Measurements from ENCODE around the gene PHAF1. TPM values are rescaled to one million over a fixed set of nuclear protein-coding genes. Genes with fewer than 3 reads are reported as not detected.
A peak's percentile ranks its signal among the peaks of the same experiment; 100 is the strongest.

PHAF1 gene
- total RNA-seq, 2 experiments from 2014 or later, result 7.8 to 8.4 TPM

- Mint-ChIP-seq H3K4me3 (peak overlapping the region; percentile 49), H3K4me1 (ENCODE audit: low read depth) (peaks cover 21% of the 10 kb centered on the region), H3K36me3 (ENCODE audit: low read depth) (no peaks in the 10 kb centered on the region), H3K9me3 (no peaks in the 10 kb centered on the region), H3K27me3 (ENCODE audit: low read depth) (peaks cover 51% of the 10 kb centered on the region), H3K27ac (no peak overlapping the region)
- DNase-seq, result peak; percentile 54
- intact Hi-C loops (cut with micrococcal nuclease), result no loop called here
- CTCF ChIA-PET, result interaction anchor here (1.0 to 1.7 kb wide), 3 partner anchors 15 to 160 kb away, joined by 3 to 7 read pairs (median 6); no protein-coding TSS in a partner anchor
Measured at GRCh38 chr16:67177743-67178699, 68.3 kb downstream of the PHAF1 start.

GRCh38 chr16:67179421-67180080, 69.8 kb downstream of the PHAF1 start:
- no peak overlapping the region for H3K4me3 Mint-ChIP-seq
- DNase-seq, result no peak

GRCh38 chr16:67180166-67180565, 70.4 kb downstream of the PHAF1 start:
- Mint-ChIP-seq H3K4me1 (ENCODE audit: low read depth) (peaks cover 13% of the 10 kb centered on the region), H3K4me3 (no peak overlapping the region)

More at GRCh38 chr16:67179421-67180080, 69.8 kb downstream of the PHAF1 start:
- no peak overlapping the region for H3K27ac Mint-ChIP-seq
- no peaks in the 10 kb centered on the region for H3K36me3 Mint-ChIP-seq (ENCODE audit: low read depth)
- intact Hi-C loops (cut with micrococcal nuclease), result no loop called here
- H3K4me1 Mint-ChIP-seq (ENCODE audit: low read depth), result peaks cover 10% of the 10 kb centered on the region
- H3K27me3 Mint-ChIP-seq (ENCODE audit: low read depth), result peaks cover 40% of the 10 kb centered on the region
- H3K9me3 Mint-ChIP-seq, result no peaks in the 10 kb centered on the region
- CTCF ChIA-PET, result interaction anchor here (0.7 to 1.6 kb wide), 2 partner anchors 11 to 17 kb away, joined by 3 to 6 read pairs; no protein-coding TSS in a partner anchor

GRCh38 chr16:67181346-67181745, 71.6 kb downstream of the PHAF1 start:
- no peak overlapping the region for H3K27ac Mint-ChIP-seq
- H3K27me3 Mint-ChIP-seq (ENCODE audit: low read depth), result peaks cover 32% of the 10 kb centered on the region
- H3K9me3 Mint-ChIP-seq, result no peaks in the 10 kb centered on the region
- no peak overlapping the region for H3K4me3 Mint-ChIP-seq
- no peak for DNase-seq
- CTCF ChIA-PET, result no interaction called here
- peaks cover 20% of the 10 kb centered on the region for H3K4me1 Mint-ChIP-seq (ENCODE audit: low read depth)
- H3K36me3 Mint-ChIP-seq (ENCODE audit: low read depth), result no peaks in the 10 kb centered on the region
- intact Hi-C loops (cut with micrococcal nuclease), result no loop called here

More at GRCh38 chr16:67180166-67180565, 70.4 kb downstream of the PHAF1 start:
- intact Hi-C loops (cut with micrococcal nuclease), result no loop called here
- no peaks in the 10 kb centered on the region for H3K36me3 Mint-ChIP-seq (ENCODE audit: low read depth)
- no peaks in the 10 kb centered on the region for H3K9me3 Mint-ChIP-seq
- H3K27ac Mint-ChIP-seq, result no peak overlapping the region
- peaks cover 39% of the 10 kb centered on the region for H3K27me3 Mint-ChIP-seq (ENCODE audit: low read depth)
- DNase-seq, result no peak
- CTCF ChIA-PET, result interaction anchor here (1.6 kb wide), 1 partner anchor 17 kb away, joined by 6 read pairs; no protein-coding TSS in a partner anchor

GRCh38 chr16:67182288-67182687, 72.5 kb downstream of the PHAF1 start:
- Mint-ChIP-seq H3K36me3 (ENCODE audit: low read depth) (no peaks in the 10 kb centered on the region), H3K4me1 (ENCODE audit: low read depth) (peaks cover 20% of the 10 kb centered on the region), H3K4me3 (no peak overlapping the region), H3K27me3 (ENCODE audit: low read depth) (peaks cover 26% of the 10 kb centered on the region), H3K9me3 (no peaks in the 10 kb centered on the region), H3K27ac (no peak overlapping the region)
- CTCF ChIA-PET, result interaction anchor here (1.0 to 1.6 kb wide), 4 partner anchors 27 to 166 kb away, joined by 3 to 5 read pairs (median 4); partner anchors contain the start of gene FHOD1
- intact Hi-C loops (cut with micrococcal nuclease), result loop anchor here (2.0 kb wide), 4 partner anchors 45 to 625 kb away; partner anchors contain the start of genes RANBP10, TMEM208 and TSNAXIP1
- no peak for DNase-seq

GRCh38 chr16:67183284-67183626, 73.5 kb downstream of the PHAF1 start:
- H3K27ac Mint-ChIP-seq, result no peak overlapping the region
- CTCF ChIA-PET, result interaction anchor here (1.1 to 1.6 kb wide), 4 partner anchors 28 to 224 kb away, joined by 3 to 5 read pairs (median 3); partner anchors contain the start of gene FHOD1
- H3K4me1 Mint-ChIP-seq (ENCODE audit: low read depth), result peaks cover 16% of the 10 kb centered on the region
- no peaks in the 10 kb centered on the region for H3K36me3 Mint-ChIP-seq (ENCODE audit: low read depth)
- no peak for DNase-seq
- H3K27me3 Mint-ChIP-seq (ENCODE audit: low read depth), result peaks cover 20% of the 10 kb centered on the region
- H3K9me3 Mint-ChIP-seq, result no peaks in the 10 kb centered on the region
- no peak overlapping the region for H3K4me3 Mint-ChIP-seq
- intact Hi-C loops (cut with micrococcal nuclease), result loop anchor here (1.0 to 2.0 kb wide), 9 partner anchors 9 to 624 kb away; partner anchors contain the start of genes E2F4, RANBP10, TMEM208 and TSNAXIP1

GRCh38 chr16:67183627-67184452, 74.1 kb downstream of the PHAF1 start, which contains the start of gene MATCAP1:
MATCAP1 (minus strand) TSS chr16:67183963; CDS start chr16:67180610, 3,353 bp downstream.
- Mint-ChIP-seq H3K9me3 (no peaks in the 10 kb centered on the region), H3K4me3 (peak within 1 kb of the TSS; percentile 50), H3K27ac (no peak within 1 kb of the TSS), H3K27me3 (ENCODE audit: low read depth) (peaks cover 16% of the 10 kb centered on the region), H3K4me1 (ENCODE audit: low read depth) (peaks cover 12% of the 10 kb centered on the region), H3K36me3 (ENCODE audit: low read depth) (no peaks in the 10 kb centered on the region)
- peak; percentile 97 for DNase-seq
- CTCF ChIA-PET, result interaction anchor here (1.1 to 2.3 kb wide), 11 partner anchors 8 to 225 kb away, joined by 3 to 23 read pairs (median 6); partner anchors contain the start of genes ELMO3 and FHOD1
- intact Hi-C loops (cut with micrococcal nuclease), result loop anchor here (1.0 to 2.0 kb wide), 9 partner anchors 8 to 623 kb away; partner anchors contain the start of genes E2F4, RANBP10, TMEM208 and TSNAXIP1

GRCh38 chr16:67184453-67184994, 74.8 kb downstream of the PHAF1 start:
- H3K27ac Mint-ChIP-seq, result no peak overlapping the region

GRCh38 chr16:67184995-67185650, 75.4 kb downstream of the PHAF1 start:
- H3K4me3 Mint-ChIP-seq, result peak overlapping the region; percentile 69

More at GRCh38 chr16:67184453-67184994, 74.8 kb downstream of the PHAF1 start:
- Mint-ChIP-seq H3K4me1 (ENCODE audit: low read depth) (peaks cover 10% of the 10 kb centered on the region), H3K9me3 (no peaks in the 10 kb centered on the region), H3K27me3 (ENCODE audit: low read depth) (peaks cover 10% of the 10 kb centered on the region), H3K36me3 (ENCODE audit: low read depth) (no peaks in the 10 kb centered on the region), H3K4me3 (peak overlapping the region; percentile 50)
- DNase-seq, result no peak
- intact Hi-C loops (cut with micrococcal nuclease), result no loop called here
- CTCF ChIA-PET, result interaction anchor here (0.7 to 2.3 kb wide), 23 partner anchors 9 to 237 kb away, joined by 3 to 23 read pairs (median 6); partner anchors contain the start of genes ELMO3, FBXL8, FHOD1 and HSF4

GRCh38 chr16:67185651-67186134, 76.0 kb downstream of the PHAF1 start:
- no peak overlapping the region for H3K27ac Mint-ChIP-seq
- H3K9me3 Mint-ChIP-seq, result no peaks in the 10 kb centered on the region
- intact Hi-C loops (cut with micrococcal nuclease), result loop anchor here (1.0 kb wide), 2 partner anchors 208 to 231 kb away; no protein-coding TSS in a partner anchor
- CTCF ChIA-PET, result interaction anchor here (0.6 to 2.3 kb wide), 20 partner anchors 10 to 241 kb away, joined by 3 to 23 read pairs (median 6); partner anchors contain the start of genes CES3, ELMO3, FBXL8 and FHOD1
- DNase-seq, result no peak
- no peak overlapping the region for H3K4me3 Mint-ChIP-seq
- peaks cover 6% of the 10 kb centered on the region for H3K27me3 Mint-ChIP-seq (ENCODE audit: low read depth)
- H3K36me3 Mint-ChIP-seq (ENCODE audit: low read depth), result no peaks in the 10 kb centered on the region
- peaks cover 10% of the 10 kb centered on the region for H3K4me1 Mint-ChIP-seq (ENCODE audit: low read depth)

More at GRCh38 chr16:67184995-67185650, 75.4 kb downstream of the PHAF1 start:
- intact Hi-C loops (cut with micrococcal nuclease), result loop anchor here (1.0 kb wide), 2 partner anchors 208 to 231 kb away; no protein-coding TSS in a partner anchor
- no peaks in the 10 kb centered on the region for H3K9me3 Mint-ChIP-seq
- peaks cover 10% of the 10 kb centered on the region for H3K4me1 Mint-ChIP-seq (ENCODE audit: low read depth)
- peaks cover 6% of the 10 kb centered on the region for H3K27me3 Mint-ChIP-seq (ENCODE audit: low read depth)
- peak; percentile 88 for DNase-seq
- no peak overlapping the region for H3K27ac Mint-ChIP-seq
- CTCF ChIA-PET, result interaction anchor here (0.6 to 2.3 kb wide), 25 partner anchors 9 to 241 kb away, joined by 3 to 23 read pairs (median 5); partner anchors contain the start of genes CES3, ELMO3, FBXL8 and FHOD1
- no peaks in the 10 kb centered on the region for H3K36me3 Mint-ChIP-seq (ENCODE audit: low read depth)
